Liver (tissue), 9 donors: ENCODE data around the gene ANKRD33B. TPM values are rescaled to one million over a fixed set of nuclear protein-coding genes. Genes with fewer than 3 reads are reported as not detected.

ENCODE experiments used
- DNase-seq: peaks from one replicate; pipeline ENCODE4 v3.0.0-alpha.2; 2017; ENCODE audit warnings: low spot score
- H3K27ac ChIP-seq, 2 donors: one replicate each; pipeline ENCODE4 v1.7.0; 2013; ENCODE audit warnings: inconsistent platforms in 2 of 2, low read length in 2 of 2, control low read depth in 1 of 2, low read depth in 1 of 2, mild to moderate bottlenecking in 1 of 2
- H3K27me3 ChIP-seq, 4 donors: one replicate each; pipeline versions ENCODE4 v1.6.1 to v1.7.0; 2013; ENCODE audit warnings: low read length in 3 of 4, inconsistent platforms in 1 of 4, mild to moderate bottlenecking in 1 of 4, moderate library complexity in 1 of 4; ENCODE audit not compliant: control insufficient read depth in 4 of 4, insufficient read depth in 4 of 4
- H3K36me3 ChIP-seq, 4 donors: one replicate each; pipeline versions ENCODE4 v1.6.1 to v1.7.0; 2013; ENCODE audit warnings: low read length in 3 of 4, mild to moderate bottlenecking in 3 of 4, low read depth in 1 of 4, moderate library complexity in 1 of 4; ENCODE audit not compliant: control insufficient read depth in 4 of 4, insufficient read depth in 3 of 4
- H3K4me1 ChIP-seq, 4 donors: one replicate each; pipeline versions ENCODE4 v1.6.1 to v1.7.0; 2013; ENCODE audit warnings: low read length in 3 of 4, mild to moderate bottlenecking in 3 of 4, moderate library complexity in 1 of 4; ENCODE audit not compliant: control insufficient read depth in 4 of 4, insufficient read depth in 4 of 4
- H3K4me3 ChIP-seq, 3 donors: one replicate each; pipeline versions ENCODE4 v1.6.1 to v1.7.0; 2013; ENCODE audit warnings: low read length in 3 of 3, control low read depth in 1 of 3, low read depth in 1 of 3, mild to moderate bottlenecking in 1 of 3
- H3K9ac ChIP-seq, 2 donors: one replicate each; pipeline ENCODE4 v1.7.0; 2013; ENCODE audit warnings: low read length in 2 of 2, mild to moderate bottlenecking in 2 of 2, moderate library complexity in 2 of 2, control low read depth in 1 of 2, low read depth in 1 of 2
- H3K9me3 ChIP-seq, 4 donors: one replicate each; pipeline versions ENCODE4 v1.6.1 to v1.7.0; 2013; ENCODE audit warnings: low read length in 3 of 4; ENCODE audit not compliant: control insufficient read depth in 4 of 4
- ATF3 ChIP-seq: IDR thresholded peaks from 2 replicates; pipeline ENCODE4 v1.6.1; 2016; ENCODE audit warnings: antibody characterized with exemption
- CTCF ChIP-seq: fragments of 150-350 bp; IDR thresholded peaks from 2 replicates; pipeline ENCODE4 v1.5.1; 2017; ENCODE audit warnings: improper control_type of control experiment, low read depth, low read length; ENCODE audit not compliant: missing input control
- FOXA1 ChIP-seq: IDR thresholded peaks from 2 replicates; pipeline ENCODE4 v1.6.1; 2016; ENCODE audit warnings: antibody characterized with exemption
- FOXA2 ChIP-seq: IDR thresholded peaks from 2 replicates; pipeline ENCODE4 v1.6.1; 2016; ENCODE audit warnings: antibody characterized with exemption
- HNF4A ChIP-seq, 2 donors: conservative IDR thresholded peaks; 2 replicates each; pipeline ENCODE4 v1.6.1; 2016; ENCODE audit warnings: antibody characterized with exemption in 2 of 2, mild to moderate bottlenecking in 2 of 2
- JUND ChIP-seq, 2 donors: IDR thresholded peaks; 2 replicates each; pipeline ENCODE4 v1.6.1; 2016; ENCODE audit warnings: antibody characterized with exemption in 2 of 2
- MAX ChIP-seq: IDR thresholded peaks from 2 replicates; pipeline ENCODE4 v1.6.1; 2016; ENCODE audit warnings: antibody characterized with exemption
- NR2F2 ChIP-seq: IDR thresholded peaks from 2 replicates; pipeline ENCODE4 v1.6.1; 2016; ENCODE audit warnings: antibody characterized with exemption
- RAD21 ChIP-seq, 2 donors: IDR thresholded peaks; 2 replicates each; pipeline ENCODE4 v1.6.1; 2016; ENCODE audit warnings: antibody characterized with exemption in 2 of 2, mild to moderate bottlenecking in 2 of 2
- REST ChIP-seq: IDR thresholded peaks from 2 replicates; pipeline ENCODE4 v1.6.1; 2016; ENCODE audit warnings: antibody characterized with exemption, mild to moderate bottlenecking
- RXRA ChIP-seq, 2 donors: IDR thresholded peaks; 2 replicates each; pipeline ENCODE4 v1.6.1; 2017 to 2018; ENCODE audit warnings: antibody characterized with exemption in 2 of 2, mild to moderate bottlenecking in 1 of 2
- SP1 ChIP-seq: IDR thresholded peaks from 2 replicates; pipeline ENCODE4 v1.6.1; 2018; ENCODE audit warnings: antibody characterized with exemption, mild to moderate bottlenecking
- TAF1 ChIP-seq: conservative IDR thresholded peaks from 2 replicates; pipeline ENCODE4 v1.6.1; 2016; ENCODE audit warnings: antibody characterized with exemption, mild to moderate bottlenecking
- YY1 ChIP-seq: IDR thresholded peaks from 2 replicates; pipeline ENCODE4 v1.6.1; 2016; ENCODE audit warnings: antibody characterized with exemption, mild to moderate bottlenecking
- ZBTB33 ChIP-seq: IDR thresholded peaks from 2 replicates; pipeline ENCODE4 v1.6.1; 2016; ENCODE audit warnings: antibody characterized with exemption
- WGBS: extraction: QIAGEN DNeasy Blood & Tissue Kit; methylation state at CpG from one replicate; pipeline ENCODE4 v1.1.7; 2013; 5-methylcytosine and 5-hydroxymethylcytosine counted together
- polyA plus RNA-seq, 2 donors: library from polyadenylated mRNA; stranded (reverse) in 1 of 2; unstranded in 1 of 2; fragments of 200-250 nt in 1 of 2; fragments of >200 nt in 1 of 2; fragmentation: Nextera tagmentation in 1 of 2; extraction: Ambion mirVana in 1 of 2; gene quantifications; one replicate each; pipeline versions ENCODE4 v1.2.1 to v1.2.3, GENCODE V29; 2013 to 2015
- total RNA-seq, 2 donors: library from RNA; depleted of rRNA; stranded (reverse); fragments of >200 nt; gene quantifications; one replicate each; pipeline ENCODE4 v1.2.3, GENCODE V29; 2014
- donor health status: healthy.
- donor health status: healthy.
- donor health status: healthy.
- donor health status: healthy.
- donor health status: healthy.

The ANKRD33B gene
- total and polyA plus RNA-seq, 4 donors, result 0.09 to 1.9 (median 0.25) TPM; not detected in 1

GRCh38 chr5:10586008-10586407 lies 22.1 kb downstream of the ANKRD33B start:
- Histone ChIP-seq H3K4me1 (no peaks in the 10 kb centered on the region), H3K4me3 (no peak overlapping the region), H3K9me3 (no peaks in the 10 kb centered on the region), H3K27ac (no peak overlapping the region), H3K36me3 (no peaks in the 10 kb centered on the region), H3K9ac (no peak overlapping the region), H3K27me3 (no peaks in the 10 kb centered on the region)
- whole genome bisulfite sequencing, result 92% methylated on average over 4 of the region's 4 CpGs
- TF ChIP-seq CTCF (no peak), ZBTB33 (no peak), FOXA1 (no peak), ATF3 (no peak), JUND (IDR thresholded peaks at IDR 0.05) (no peak), FOXA2 (no peak), NR2F2 (no peak)
- no peak for DNase-seq

GRCh38 chr5:10586555-10586954 lies 22.7 kb downstream of the ANKRD33B start:
- Histone ChIP-seq H3K4me1 (no peaks in the 10 kb centered on the region), H3K27ac (no peak overlapping the region), H3K9me3 (no peaks in the 10 kb centered on the region), H3K9ac (no peak overlapping the region), H3K4me3 (no peak overlapping the region), H3K27me3 (no peaks in the 10 kb centered on the region), H3K36me3 (no peaks in the 10 kb centered on the region)
- 93% methylated on average over 1 of the region's 1 CpG for WGBS
- DNase-seq, result no peak
- TF ChIP-seq REST, result no peak
- no peak for TF ChIP-seq FOXA1
- TF ChIP-seq HNF4A (conservative IDR thresholded peaks at IDR 0.05), result no peak
- TF ChIP-seq NR2F2, result no peak
- TF ChIP-seq FOXA2, result no peak
- no peak for TF ChIP-seq SP1
- TF ChIP-seq YY1, result no peak
- no peak for TF ChIP-seq TAF1
- no peak for TF ChIP-seq RXRA (IDR thresholded peaks at IDR 0.05)
- TF ChIP-seq ATF3, result no peak
- no peak for TF ChIP-seq CTCF
- no peak for TF ChIP-seq RAD21 (IDR thresholded peaks at IDR 0.05)
- no peak for TF ChIP-seq MAX
